ENCODE data around the gene TTC39C.

TTC39C gene

DNA sequence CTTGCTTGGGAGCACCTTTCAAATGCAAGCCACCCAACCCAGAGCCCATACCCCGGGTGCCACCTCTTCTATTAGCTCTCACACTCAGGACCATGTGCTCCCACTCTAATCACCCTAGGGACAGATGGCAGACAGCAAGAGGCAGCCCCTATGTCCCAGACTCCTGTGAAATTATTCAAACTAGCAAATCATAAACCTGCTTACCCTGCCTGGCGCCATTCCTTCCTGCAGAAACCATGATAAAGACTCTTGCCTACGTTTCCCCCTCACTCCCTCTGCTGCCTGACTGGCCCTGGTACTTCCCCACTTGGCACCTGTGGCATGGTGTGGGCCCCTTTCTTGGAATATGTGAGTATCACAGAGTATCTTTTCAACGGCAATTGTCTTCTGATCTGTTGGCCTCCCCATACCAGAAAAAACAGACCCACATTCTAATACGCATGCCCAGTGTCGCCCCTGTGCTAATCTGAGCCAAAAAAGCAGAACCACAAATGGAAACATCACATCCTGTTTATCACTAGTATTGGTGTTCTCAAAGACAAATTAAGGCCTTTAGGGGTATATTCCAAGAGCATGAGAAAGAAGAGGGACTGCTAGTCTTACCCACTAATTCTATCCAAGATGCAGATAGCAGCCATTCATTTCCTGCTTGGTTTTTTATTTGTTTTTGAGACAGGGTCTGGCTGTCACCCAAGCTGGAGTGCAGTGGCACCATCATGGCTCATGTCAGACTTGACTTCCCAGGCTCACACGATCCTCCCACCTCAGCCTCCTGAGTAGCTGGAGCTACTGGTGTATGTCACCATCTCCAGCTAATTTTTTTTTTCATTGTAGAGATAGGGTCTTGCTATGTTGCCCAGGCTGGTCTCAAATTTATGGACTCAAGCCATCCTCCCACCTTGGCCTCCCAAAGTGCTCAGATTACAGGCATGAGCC, 44.1 kb upstream of the TTC39C start:
- no peak for DNase-seq (ENCODE audit: low spot score)
- ChIA-PET CTCF (no interaction called here), POLR2A (ENCODE audit: low non-redundant PET) (no interaction called here)
- TF ChIP-seq, protein P1, sequence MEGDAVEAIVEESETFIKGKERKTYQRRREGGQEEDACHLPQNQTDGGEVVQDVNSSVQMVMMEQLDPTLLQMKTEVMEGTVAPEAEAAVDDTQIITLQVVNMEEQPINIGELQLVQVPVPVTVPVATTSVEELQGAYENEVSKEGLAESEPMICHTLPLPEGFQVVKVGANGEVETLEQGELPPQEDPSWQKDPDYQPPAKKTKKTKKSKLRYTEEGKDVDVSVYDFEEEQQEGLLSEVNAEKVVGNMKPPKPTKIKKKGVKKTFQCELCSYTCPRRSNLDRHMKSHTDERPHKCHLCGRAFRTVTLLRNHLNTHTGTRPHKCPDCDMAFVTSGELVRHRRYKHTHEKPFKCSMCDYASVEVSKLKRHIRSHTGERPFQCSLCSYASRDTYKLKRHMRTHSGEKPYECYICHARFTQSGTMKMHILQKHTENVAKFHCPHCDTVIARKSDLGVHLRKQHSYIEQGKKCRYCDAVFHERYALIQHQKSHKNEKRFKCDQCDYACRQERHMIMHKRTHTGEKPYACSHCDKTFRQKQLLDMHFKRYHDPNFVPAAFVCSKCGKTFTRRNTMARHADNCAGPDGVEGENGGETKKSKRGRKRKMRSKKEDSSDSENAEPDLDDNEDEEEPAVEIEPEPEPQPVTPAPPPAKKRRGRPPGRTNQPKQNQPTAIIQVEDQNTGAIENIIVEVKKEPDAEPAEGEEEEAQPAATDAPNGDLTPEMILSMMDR (conservative IDR thresholded peaks at IDR 0.05; ENCODE audit: low read depth), result no peak
- no peak overlapping the region for H3K27ac ChIP-seq

DNA sequence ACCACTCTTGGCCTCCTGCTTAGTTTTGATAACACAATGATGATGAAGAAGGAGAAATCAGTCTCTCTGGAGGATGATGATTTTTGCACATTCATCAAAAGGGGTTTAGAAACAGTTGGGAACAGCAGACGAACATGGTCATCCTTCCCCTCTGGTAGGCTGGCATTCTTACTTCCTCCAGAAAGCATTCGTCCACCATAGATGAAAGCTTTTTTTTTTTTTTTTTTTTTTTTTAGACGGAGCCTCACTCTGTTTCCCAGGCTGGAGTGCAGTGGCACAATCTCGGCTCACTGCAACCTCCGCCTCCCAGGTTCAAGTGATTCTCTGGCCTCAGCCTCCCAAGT, 43.5 kb upstream of the TTC39C start:
- POLR2A ChIA-PET (ENCODE audit: low non-redundant PET), result no interaction called here
- no peak for DNase-seq (ENCODE audit: low spot score)

DNA sequence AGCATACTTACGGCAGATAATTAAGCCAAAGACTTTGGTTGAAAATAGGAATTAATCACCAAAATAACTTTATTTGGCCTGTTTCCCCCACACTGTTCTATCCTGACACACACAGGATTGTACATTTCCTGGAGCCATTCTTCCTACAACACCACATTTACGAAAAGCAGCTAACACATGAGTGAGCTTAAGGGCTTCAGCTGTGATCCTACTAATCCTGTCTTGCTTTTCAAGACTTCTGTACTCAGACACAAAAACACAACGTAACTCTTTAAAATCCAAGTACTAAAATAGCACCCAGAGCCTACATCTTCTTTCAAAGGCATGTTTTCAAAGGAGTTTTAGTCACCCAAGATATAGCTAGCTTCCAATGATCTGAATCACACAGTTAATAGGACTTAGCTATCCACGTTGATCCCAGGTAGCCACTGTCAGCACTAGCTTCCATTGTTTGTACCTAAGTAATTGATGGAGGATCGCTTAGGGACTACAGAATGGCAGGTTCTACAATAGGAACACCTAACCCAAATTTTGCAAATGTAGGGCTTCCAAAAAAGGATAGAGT, 42.8 kb upstream of the TTC39C start:
- TF ChIP-seq, protein P1 (conservative IDR thresholded peaks at IDR 0.05; ENCODE audit: low read depth), result no peak
- POLR2A ChIA-PET (ENCODE audit: low non-redundant PET), result no interaction called here
- no peak for DNase-seq (ENCODE audit: low spot score)
- H3K27ac ChIP-seq, result no peak overlapping the region
- CTCF ChIA-PET, result interaction anchor here (0.7 kb wide), 1 partner anchor 517 kb away, joined by 3 read pairs; no protein-coding TSS in a partner anchor

More for the DNA sequence above, 43.5 kb upstream of the TTC39C start:
- TF ChIP-seq, protein P1 (conservative IDR thresholded peaks at IDR 0.05; ENCODE audit: low read depth), result no peak
- H3K27ac ChIP-seq, result no peak overlapping the region
- CTCF ChIA-PET, result no interaction called here

DNA sequence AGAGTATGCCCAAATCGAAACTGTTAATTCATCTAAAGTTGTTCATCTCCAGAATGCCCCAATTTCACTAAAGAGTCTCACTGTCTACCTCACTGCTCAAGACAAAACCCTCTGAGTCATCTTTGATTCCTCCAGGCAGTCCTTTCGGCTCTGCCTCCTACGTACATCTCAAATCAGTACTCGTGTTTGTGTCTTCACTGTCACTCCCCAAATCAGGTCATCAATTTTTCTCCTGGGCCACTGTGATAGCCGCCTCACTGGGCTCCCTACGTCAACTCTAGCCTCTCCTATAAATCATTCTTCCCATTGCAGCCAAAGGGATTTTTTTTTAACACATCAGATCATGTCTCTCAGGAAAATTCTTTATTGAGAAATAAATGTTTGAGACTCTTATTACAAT, 42.1 kb upstream of the TTC39C start:
- DNase-seq (ENCODE audit: low spot score), result no peak
- POLR2A ChIA-PET (ENCODE audit: low non-redundant PET), result no interaction called here
- H3K27ac ChIP-seq, result no peak overlapping the region
- CTCF ChIA-PET, result interaction anchor here (0.7 kb wide), 1 partner anchor 517 kb away, joined by 3 read pairs; no protein-coding TSS in a partner anchor
- TF ChIP-seq, protein P1 (conservative IDR thresholded peaks at IDR 0.05; ENCODE audit: low read depth), result no peak

DNA sequence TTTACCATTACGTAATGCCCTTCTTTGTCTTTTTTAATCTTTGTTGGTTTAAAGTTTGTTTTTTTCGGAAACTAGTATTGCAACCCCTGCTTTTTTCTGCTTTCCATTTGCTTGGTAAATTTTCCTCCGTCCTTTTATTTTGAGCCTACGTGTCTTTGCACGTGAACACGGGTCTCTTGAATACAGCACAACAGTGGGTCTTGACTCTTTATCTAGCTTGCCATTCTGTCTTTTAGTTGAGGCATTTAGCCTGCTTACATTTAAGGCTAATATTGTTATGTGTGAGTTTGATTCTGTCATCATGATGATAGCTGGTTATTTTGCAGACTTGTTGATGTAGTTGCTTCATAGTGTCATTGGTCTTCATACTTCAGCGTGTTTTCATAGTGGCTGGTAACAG, 37.5 kb upstream of the TTC39C start:
- POLR2A ChIA-PET (ENCODE audit: low non-redundant PET), result no interaction called here
- no peak for DNase-seq (ENCODE audit: low spot score)
- H3K27ac ChIP-seq, result no peak overlapping the region
- TF ChIP-seq, protein P1 (conservative IDR thresholded peaks at IDR 0.05; ENCODE audit: low read depth), result no peak
- CTCF ChIA-PET, result no interaction called here

DNA sequence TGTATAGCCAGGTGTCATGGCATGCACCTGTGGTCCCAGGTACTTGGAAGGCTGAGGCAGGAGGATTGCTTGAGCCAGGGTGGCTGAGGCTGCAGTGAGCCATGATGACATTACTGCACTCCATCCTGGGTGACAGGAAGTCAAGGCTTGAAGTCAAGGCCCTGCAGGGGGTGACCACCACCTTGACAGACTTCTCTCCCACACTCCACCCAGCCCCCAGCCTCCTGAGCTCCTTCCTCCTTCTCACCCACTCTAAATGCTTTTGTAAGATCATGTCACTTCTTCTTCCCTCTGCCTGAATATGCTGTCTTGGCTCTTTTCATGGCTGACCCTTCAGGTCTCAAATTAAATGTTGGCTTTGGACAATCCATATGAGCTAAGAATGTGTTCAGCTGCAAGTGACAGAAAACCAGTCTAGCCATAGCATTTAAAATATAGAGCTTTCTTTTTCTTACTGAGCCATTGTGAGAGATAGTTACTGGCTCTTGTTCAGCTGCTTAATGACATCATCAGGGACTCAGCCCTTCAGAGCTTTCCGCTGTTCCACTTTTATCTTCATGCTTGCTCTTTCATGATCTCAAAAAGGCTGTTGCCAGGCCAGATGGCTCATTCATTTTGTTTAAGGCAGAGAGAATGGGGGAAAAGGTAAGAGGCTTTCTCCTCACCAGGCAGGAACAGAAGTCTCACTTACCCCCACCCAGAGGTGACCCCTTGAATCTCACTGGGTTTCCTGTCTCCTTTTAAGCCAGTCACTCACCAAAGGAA, 36.7 kb upstream of the TTC39C start:
- TF ChIP-seq, protein P1 (conservative IDR thresholded peaks at IDR 0.05; ENCODE audit: low read depth), result no peak
- ChIA-PET POLR2A (ENCODE audit: low non-redundant PET) (no interaction called here), CTCF (no interaction called here)
- DNase-seq (ENCODE audit: low spot score), result no peak
- H3K27ac ChIP-seq, result no peak overlapping the region

Measured in RWPE1 (cell line).